Fibroblast of skin of back (primary cell): Measurements from ENCODE around the gene BNIP5. TPM values are rescaled to one million over a fixed set of nuclear protein-coding genes. Genes with fewer than 3 reads are reported as not detected.

Experiments
- DNase-seq: peaks from one replicate; pipeline ENCODE4 v3.0.0-alpha.2; 2013
- polyA plus RNA-seq, 2 experiments: library from polyadenylated mRNA; unstranded; fragments of 120-200 nt; gene quantifications; one replicate each; pipeline ENCODE4 v1.2.1, GENCODE V29; 2013; ENCODE audit not compliant: insufficient read length in 2 of 2

The BNIP5 gene, protein sequence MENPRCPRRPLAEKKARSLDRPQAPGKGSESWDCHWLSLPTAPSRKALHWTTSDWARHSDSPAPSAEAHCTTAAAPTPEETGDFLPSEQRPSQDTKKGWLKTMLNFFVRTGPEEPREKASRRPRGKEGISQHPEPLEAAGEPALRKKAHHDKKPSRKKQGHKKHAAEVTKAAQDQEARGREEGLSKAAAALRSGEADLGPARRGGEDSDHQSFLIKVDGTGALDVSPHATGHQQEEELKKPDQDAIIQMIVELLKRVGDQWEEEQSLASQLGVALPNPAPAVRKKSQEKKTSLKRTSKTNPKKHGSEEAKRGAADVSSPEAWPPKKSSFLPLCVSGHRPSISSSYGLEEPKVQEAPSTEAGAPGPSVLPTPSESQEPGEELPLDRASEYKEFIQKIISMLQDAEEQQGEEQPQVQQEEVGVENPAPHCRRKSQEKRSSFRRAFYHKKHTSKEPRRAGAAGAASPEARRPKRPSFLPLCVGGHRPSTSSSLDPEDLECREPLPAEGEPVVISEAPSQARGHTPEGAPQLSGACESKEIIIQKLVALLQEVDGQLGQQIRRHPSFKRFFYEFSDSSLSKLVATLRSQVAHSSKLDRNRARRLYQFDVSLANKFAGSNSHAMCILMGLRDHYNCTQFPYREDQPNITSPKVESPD
- polyA plus RNA-seq (2013, experiment 1 of 2; ENCODE audit: insufficient read length) = not detected
- polyA plus RNA-seq (2013, experiment 2 of 2; ENCODE audit: insufficient read length) = not detected

DNA sequence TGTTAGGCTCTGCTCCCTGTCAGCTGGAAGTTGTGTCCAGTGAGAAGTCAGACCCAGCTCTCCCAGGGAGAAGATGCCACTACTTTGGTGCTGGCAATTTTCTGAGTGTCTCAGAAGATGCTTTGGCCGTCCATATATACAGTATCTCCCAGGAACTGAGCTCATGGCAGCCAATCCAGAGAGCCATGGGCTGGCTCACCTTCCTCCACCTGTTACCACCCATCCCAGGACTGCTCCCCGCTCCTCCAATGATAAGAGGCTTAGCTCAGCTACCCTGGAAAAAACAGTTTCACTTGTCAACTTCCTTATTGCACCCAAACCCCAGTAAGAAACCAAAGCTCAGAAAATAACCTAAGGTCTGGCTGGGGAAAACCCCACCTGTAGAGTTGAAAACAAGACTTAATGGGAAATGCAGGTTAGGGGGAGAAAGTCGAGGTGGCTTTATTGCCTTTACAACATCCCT lies at the start of gene BNIP5:
Gene BNIP5 (minus strand): TSS at position 110 of the 463 bp plus-strand sequence. CDS start 6,198 bp downstream, outside the sequence.
- DNase-seq = no peak

DNA sequence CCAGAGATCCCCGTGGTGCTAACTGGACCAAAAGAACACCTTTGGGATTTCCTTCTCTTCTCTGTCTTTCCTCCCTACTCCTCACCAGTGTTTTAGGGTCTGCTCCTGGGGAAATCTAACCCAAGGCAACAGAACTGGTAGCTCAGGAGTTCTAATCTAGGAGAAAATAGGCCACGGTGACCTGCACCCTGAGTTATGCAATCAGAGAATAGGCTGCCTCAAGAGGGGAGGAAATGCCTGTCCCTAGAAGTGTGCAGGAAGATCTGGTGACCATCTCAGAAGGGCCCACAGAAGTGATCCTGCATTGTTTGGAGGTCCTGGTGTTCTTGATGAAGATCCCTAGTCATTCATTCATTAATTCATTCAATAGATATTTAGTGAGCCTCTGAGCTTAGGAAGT lies 47.4 kb upstream of the BNIP5 start:
- DNase-seq = no peak

- DNase-seq = no peak
Observed at GRCh38 chr6:36383606-36384005, 46.9 kb upstream of the BNIP5 start.

GRCh38 chr6:36382976-36383375 lies 46.3 kb upstream of the BNIP5 start:
- DNase-seq = no peak

- DNase-seq = no peak
Observed at GRCh38 chr6:36381502-36382389, 45.1 kb upstream of the BNIP5 start.

DNA sequence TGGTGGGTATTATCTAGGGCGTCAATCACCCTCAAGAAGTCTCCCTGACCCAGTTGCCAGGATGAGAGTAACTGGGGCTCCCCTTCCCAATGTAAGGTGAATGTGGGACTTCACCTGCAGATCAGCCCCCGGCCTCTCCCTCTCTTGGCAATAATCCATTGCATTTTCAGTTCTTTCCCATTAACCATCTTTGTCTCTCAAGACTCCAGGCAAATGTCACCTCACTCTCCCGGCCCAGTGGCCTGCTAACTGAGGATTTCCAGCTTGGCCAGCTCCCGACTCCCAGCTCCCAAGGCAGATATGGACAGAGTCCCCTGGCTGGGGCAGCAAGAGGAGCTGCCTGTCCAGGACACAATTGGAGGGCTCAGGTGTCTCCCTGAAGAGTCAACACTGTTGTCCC lies 43.5 kb upstream of the BNIP5 start:
- no peak for DNase-seq

DNA sequence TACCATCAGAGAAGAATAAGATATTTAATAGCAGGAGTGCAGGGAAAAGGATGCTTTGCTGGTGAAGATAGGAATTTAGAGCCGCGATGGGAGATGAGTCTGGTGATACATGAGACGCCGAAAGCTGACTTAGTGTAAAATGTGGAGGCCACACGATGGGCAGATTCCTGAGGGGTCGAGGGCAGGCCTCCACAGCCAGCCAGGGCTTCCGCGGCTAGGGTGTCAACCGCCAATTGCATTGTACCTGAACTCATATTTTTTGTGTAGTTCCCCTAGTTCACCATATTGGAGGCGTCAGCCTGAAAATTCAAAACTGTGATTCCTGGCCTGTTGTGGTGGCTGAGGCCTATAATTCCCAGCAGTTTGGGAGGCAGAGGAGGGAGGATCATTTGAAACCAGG lies 42.2 kb upstream of the BNIP5 start:
- no peak for DNase-seq

DNA sequence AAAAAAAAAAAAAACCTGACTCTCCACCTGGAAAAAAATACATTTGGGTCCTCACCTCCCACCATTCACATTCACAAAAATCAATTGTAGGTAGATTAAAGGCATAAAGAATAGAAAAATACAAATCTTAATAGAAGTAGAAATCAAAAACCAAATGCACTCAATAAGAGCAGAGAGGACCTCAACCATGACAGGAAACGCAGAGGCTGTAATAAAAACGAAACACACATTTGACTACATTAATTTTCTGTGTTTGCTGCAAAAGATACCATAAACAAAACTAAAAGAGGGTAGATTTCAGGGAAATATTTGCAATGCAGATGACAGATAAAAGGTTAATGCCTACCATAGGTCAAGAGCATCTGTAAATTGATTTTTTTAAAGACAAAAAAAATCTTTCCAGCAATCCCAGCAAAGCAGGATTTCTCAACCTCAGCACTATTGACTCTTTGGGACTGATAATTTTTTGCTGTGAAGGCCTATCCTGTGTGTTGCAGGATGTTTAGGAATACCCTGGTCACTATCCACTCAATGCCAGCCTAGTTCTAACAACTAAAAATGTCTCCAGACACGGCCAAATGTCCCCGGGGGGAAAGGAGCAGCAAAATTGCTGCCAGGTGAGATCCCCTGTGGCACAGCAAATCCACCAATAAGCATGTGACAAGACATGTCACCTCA lies 41.7 kb upstream of the BNIP5 start:
- no peak for DNase-seq

- DNase-seq = no peak
Observed at GRCh38 chr6:36377594-36377993, 40.9 kb upstream of the BNIP5 start.

DNA sequence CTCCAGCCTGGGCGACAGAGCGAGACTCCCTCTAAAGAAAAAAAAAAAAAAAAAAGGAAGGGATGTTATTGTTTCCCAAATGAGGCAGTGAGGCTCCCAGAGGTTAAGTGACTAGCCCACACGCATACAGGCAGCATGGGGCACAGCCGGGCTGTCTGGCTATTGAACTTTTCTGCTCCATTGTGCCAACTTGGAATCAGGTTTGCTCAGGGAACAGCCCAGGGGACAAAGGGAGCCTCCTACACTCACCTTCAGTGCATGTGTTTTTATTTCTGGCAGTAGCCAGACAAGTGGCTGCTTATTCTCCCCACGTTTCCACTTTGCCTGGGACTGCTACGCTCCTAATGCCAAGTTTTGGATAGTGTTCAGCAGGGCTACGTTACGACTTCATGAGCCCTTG lies 40.1 kb upstream of the BNIP5 start:
- DNase-seq = no peak

- no peak for DNase-seq
Observed at GRCh38 chr6:36376183-36376582, 39.5 kb upstream of the BNIP5 start.

- DNase-seq = no peak
Observed at GRCh38 chr6:36375644-36376155, 39.0 kb upstream of the BNIP5 start.

- DNase-seq = no peak
Observed at GRCh38 chr6:36374972-36375371, 38.3 kb upstream of the BNIP5 start.

- DNase-seq = no peak
Observed at GRCh38 chr6:36374194-36374593, 37.5 kb upstream of the BNIP5 start.

- no peak for DNase-seq
Observed at GRCh38 chr6:36373368-36374019, 36.8 kb upstream of the BNIP5 start.

DNA sequence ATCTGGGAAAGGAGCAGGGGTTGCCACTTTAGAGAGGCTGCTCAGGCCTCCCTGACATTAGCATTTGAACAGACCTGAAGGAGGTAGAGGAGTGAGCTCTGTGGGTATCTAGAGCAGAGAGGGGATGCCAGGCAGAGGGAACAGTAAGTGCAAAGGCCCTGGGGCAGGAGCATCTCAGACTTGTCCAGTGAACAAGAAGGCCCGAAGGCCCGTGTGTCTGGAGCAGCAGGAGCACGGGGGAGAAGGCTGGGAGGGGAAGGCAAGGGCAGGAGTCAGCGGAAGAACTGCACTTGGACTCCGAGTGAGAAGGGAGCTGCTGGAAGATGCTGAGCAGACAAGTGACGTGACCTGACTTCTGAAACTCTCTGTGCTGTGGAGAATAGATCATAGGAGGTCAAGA lies 35.4 kb upstream of the BNIP5 start:
- DNase-seq = no peak

DNA sequence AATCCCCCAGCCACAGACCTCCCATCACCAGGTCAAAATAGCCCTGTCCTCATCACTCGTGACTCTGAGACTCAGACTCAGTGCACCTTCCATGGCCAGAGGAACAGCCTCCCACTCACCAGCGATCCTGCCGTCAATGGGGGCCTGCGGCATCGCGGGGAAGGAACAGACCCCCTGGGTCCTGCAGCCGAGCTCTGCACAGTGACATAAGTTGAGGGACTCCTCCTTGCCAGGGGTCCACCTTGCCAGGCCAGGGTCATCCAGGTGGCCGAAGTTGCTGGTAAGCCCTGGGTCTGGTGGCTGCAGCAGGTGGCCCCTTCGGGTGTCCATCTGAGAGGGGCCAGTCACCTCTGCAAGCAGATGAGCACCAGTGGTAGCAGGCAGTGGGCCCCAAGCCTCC lies 34.5 kb upstream of the BNIP5 start:
- no peak for DNase-seq

DNA sequence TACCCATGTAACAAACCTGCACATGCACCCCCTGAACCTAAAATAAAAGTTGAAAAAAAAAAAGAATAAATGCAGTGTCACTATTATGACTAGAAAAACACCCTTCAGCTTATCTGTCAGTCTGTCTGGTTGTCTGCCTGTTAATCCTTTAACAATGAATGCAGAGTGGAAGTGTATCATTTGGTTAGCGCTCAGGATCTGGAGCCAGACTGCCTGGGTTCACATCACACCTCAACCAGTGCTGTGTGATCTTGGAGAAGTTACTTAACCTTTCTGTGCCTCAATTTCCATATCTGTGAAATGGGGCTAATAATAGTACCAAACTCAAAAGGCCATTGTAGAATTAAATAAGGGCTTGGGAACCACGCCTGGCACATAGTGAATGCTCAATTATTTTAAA lies 34.0 kb upstream of the BNIP5 start:
- no peak for DNase-seq

GRCh38 chr6:36368921-36369865 lies 32.5 kb upstream of the BNIP5 start:
- DNase-seq = peak; percentile 89

GRCh38 chr6:36368421-36368820 lies 31.7 kb upstream of the BNIP5 start:
- DNase-seq = no peak
